GM18873 (cell line): ENCODE results near the gene TMEM176A.

Experiments used
- ATAC-seq: cut with Tn5 transposase; IDR thresholded peaks from one replicate; pipeline ENCODE4 v1.9.1; 2021; ENCODE audit warnings: mild to moderate bottlenecking, moderate library complexity, moderate number of reproducible peaks; ENCODE audit not compliant: unreplicated experiment, low FRiP score

The TMEM176A gene

GRCh38 chr7:150845421-150845861 lies 44.9 kb downstream of the TMEM176A start:
- no peak for ATAC-seq

GRCh38 chr7:150846291-150847115 lies 45.9 kb downstream of the TMEM176A start:
- ATAC-seq, result no peak

- ATAC-seq, result no peak
Measured at GRCh38 chr7:150847536-150847935, 47.0 kb downstream of the TMEM176A start.

- no peak for ATAC-seq
Measured at GRCh38 chr7:150848111-150848510, 47.5 kb downstream of the TMEM176A start.

GRCh38 chr7:150848561-150849115 lies 48.1 kb downstream of the TMEM176A start:
- no peak for ATAC-seq

GRCh38 chr7:150849204-150849775 lies 48.7 kb downstream of the TMEM176A start:
- no peak for ATAC-seq

- ATAC-seq, result no peak
Measured at GRCh38 chr7:150850273-150850672, 49.7 kb downstream of the TMEM176A start.

GRCh38 chr7:150851492-150852370 lies 51.2 kb downstream of the TMEM176A start:
- ATAC-seq, result no peak

GRCh38 chr7:150852371-150852905 lies 51.9 kb downstream of the TMEM176A start, which contains the start of gene AOC1:
Gene AOC1, plus strand, starts transcription at chr7:150852517. Its CDS starts 3,954 bp downstream, at chr7:150856471.
- no peak for ATAC-seq

GRCh38 chr7:150854066-150855000 lies 53.8 kb downstream of the TMEM176A start:
- ATAC-seq, result no peak
